Tibial nerve (tissue), 4 donors: ENCODE measurements around the gene PNRC1. TPM values are rescaled to one million over a fixed set of nuclear protein-coding genes. Genes with fewer than 3 reads are reported as not detected.
A peak's percentile ranks its signal among the peaks of the same experiment; 100 is the strongest.

ENCODE experiments used
- DNase-seq, 2 donors: peaks; one replicate each; pipeline ENCODE4 v3.0.0-alpha.2; 2019; ENCODE audit warnings: low spot score in 2 of 2
- H3K27ac ChIP-seq, 4 donors: fragments of 200-600 bp; sonication (generic) in 3 of 4; one replicate each; pipeline ENCODE4 v1.5.1; 2017 to 2019; ENCODE audit warnings: mild to moderate bottlenecking in 1 of 4
- H3K27me3 ChIP-seq, 2 donors: fragments of 200-600 bp; sonication (generic) in 1 of 2; one replicate each; pipeline versions ENCODE4 v1.5.1 to v1.6.0; 2017 to 2019
- H3K36me3 ChIP-seq, 3 donors: fragments of 200-600 bp; sonication (generic); one replicate each; pipeline ENCODE4 v1.5.1; 2018 to 2019
- H3K4me1 ChIP-seq, 4 donors: fragments of 200-600 bp; sonication (generic) in 3 of 4; one replicate each; pipeline ENCODE4 v1.5.1; 2017 to 2019
- H3K4me3 ChIP-seq, 4 donors: fragments of 200-600 bp; sonication (generic) in 3 of 4; one replicate each; pipeline ENCODE4 v1.5.1; 2017 to 2019; ENCODE audit warnings: mild to moderate bottlenecking in 1 of 4, moderate library complexity in 1 of 4
- H3K9me3 ChIP-seq, 4 donors: fragments of 200-600 bp; sonication (generic) in 3 of 4; one replicate each; pipeline ENCODE4 v1.5.1; 2017 to 2019
- CTCF ChIP-seq, 5 experiments: fragments of 200-600 bp in 3 of 5; fragments of 450-650 bp in 2 of 5; sonication (generic) in 3 of 5; IDR thresholded peaks; one replicate each; pipeline ENCODE4 v1.5.1; 2016 to 2019; ENCODE audit warnings: antibody characterized with exemption in 5 of 5, mild to moderate bottlenecking in 3 of 5, moderate library complexity in 2 of 5
- EP300 ChIP-seq, 2 donors: sonication (generic); formaldehyde crosslinking; IDR thresholded peaks; one replicate each; pipeline ENCODE4 v1.6.1; 2017; ENCODE audit warnings: antibody characterized with exemption in 2 of 2, mild to moderate bottlenecking in 1 of 2
- POLR2A ChIP-seq, 2 donors: fragments of 450-650 bp; IDR thresholded peaks; one replicate each; pipeline ENCODE4 v1.6.1; 2017; ENCODE audit warnings: antibody characterized with exemption in 2 of 2, mild to moderate bottlenecking in 2 of 2, moderate library complexity in 2 of 2
- WGBS, 2 donors: methylation state at CpG; one replicate each; pipeline ENCODE4 v1.1.5; 2018; 5-methylcytosine and 5-hydroxymethylcytosine counted together
- total RNA-seq, 4 donors: library from RNA; depleted of rRNA; stranded (reverse); fragments of >200 nt; gene quantifications; one replicate each; pipeline ENCODE4 v1.1.0, GENCODE V29; 2016

The PNRC1 gene
- total RNA-seq, 4 donors from 2014 or later = 220 to 264 (median 247) TPM

GRCh38 chr6:89098461-89098860 lies 17.9 kb downstream of the PNRC1 start:
- no peak overlapping the region for H3K4me3 ChIP-seq
- TF ChIP-seq EP300 (IDR thresholded peaks at IDR 0.05) (peak in 1 of 2 donors; percentile 33), POLR2A (IDR thresholded peaks at IDR 0.05) (no peak)
- H3K9me3 ChIP-seq = no peaks in the 10 kb centered on the region
- no peak overlapping the region for H3K27ac ChIP-seq
- no peaks in the 10 kb centered on the region for H3K36me3 ChIP-seq
- peaks cover 0 to 12% (median 0%) of the 10 kb centered on the region in 4 donors for H3K4me1 ChIP-seq
- no peak for DNase-seq
- no peaks in the 10 kb centered on the region for H3K27me3 ChIP-seq
- 85 to 86% methylated on average over 8 of the region's 8 CpGs for whole genome bisulfite sequencing, 2 donors

- TF ChIP-seq CTCF (IDR thresholded peaks at IDR 0.05) (no peak), POLR2A (IDR thresholded peaks at IDR 0.05) (no peak), EP300 (IDR thresholded peaks at IDR 0.05) (peak in 1 of 2 donors; percentile 42)
- WGBS, 2 donors = 56 to 68% methylated on average over 2 of the region's 2 CpGs
- Histone ChIP-seq H3K9me3 (no peaks in the 10 kb centered on the region), H3K27ac (peak overlapping the region in 1 of 4 donors; percentile 50), H3K36me3 (peaks cover 0 to 5% (median 0%) of the 10 kb centered on the region in 3 donors), H3K27me3 (no peaks in the 10 kb centered on the region), H3K4me3 (no peak overlapping the region), H3K4me1 (peaks cover 0 to 12% (median 0%) of the 10 kb centered on the region in 4 donors)
- no peak for DNase-seq
Measured at GRCh38 chr6:89100114-89100513, 19.6 kb downstream of the PNRC1 start.

- Histone ChIP-seq H3K9me3 (no peaks in the 10 kb centered on the region), H3K27ac (no peak overlapping the region), H3K4me1 (no peaks in the 10 kb centered on the region), H3K27me3 (no peaks in the 10 kb centered on the region), H3K4me3 (no peak overlapping the region), H3K36me3 (peaks cover 0 to 5% (median 0%) of the 10 kb centered on the region in 3 donors)
- TF ChIP-seq POLR2A (IDR thresholded peaks at IDR 0.05) = no peak
- no peak for TF ChIP-seq EP300 (IDR thresholded peaks at IDR 0.05)
- no peak for TF ChIP-seq CTCF (IDR thresholded peaks at IDR 0.05)
- 89 to 90% methylated on average over 3 of the region's 3 CpGs for WGBS, 2 donors
- no peak for DNase-seq
Measured at GRCh38 chr6:89110284-89110683, 29.7 kb downstream of the PNRC1 start.

- WGBS, 2 donors = 88 to 90% methylated on average over 9 of the region's 9 CpGs
- H3K4me3 ChIP-seq = no peak overlapping the region
Measured at GRCh38 chr6:89111933-89112332, 31.4 kb downstream of the PNRC1 start.

GRCh38 chr6:89116702-89117101 lies 36.2 kb downstream of the PNRC1 start:
- Histone ChIP-seq H3K27ac (no peak overlapping the region), H3K27me3 (no peaks in the 10 kb centered on the region), H3K4me1 (peaks cover 0 to 15% (median 7%) of the 10 kb centered on the region in 4 donors), H3K9me3 (no peaks in the 10 kb centered on the region), H3K4me3 (peak overlapping the region in 3 of 4 donors; percentile 61 to 75 (median 66)), H3K36me3 (peaks cover 0 to 5% (median 0%) of the 10 kb centered on the region in 3 donors)
- TF ChIP-seq CTCF (IDR thresholded peaks at IDR 0.05) (no peak), EP300 (IDR thresholded peaks at IDR 0.05) (no peak), POLR2A (IDR thresholded peaks at IDR 0.05) (no peak)
- 68 to 83% methylated on average over 6 of the region's 6 CpGs for WGBS, 2 donors
- DNase-seq = no peak

More at GRCh38 chr6:89111933-89112332, 31.4 kb downstream of the PNRC1 start:
- Histone ChIP-seq H3K36me3 (peaks cover 0 to 5% (median 0%) of the 10 kb centered on the region in 3 donors), H3K9me3 (no peaks in the 10 kb centered on the region), H3K27ac (no peak overlapping the region), H3K4me1 (peaks cover 0 to 5% (median 3%) of the 10 kb centered on the region in 4 donors), H3K27me3 (no peaks in the 10 kb centered on the region)
- DNase-seq = no peak
- TF ChIP-seq CTCF (IDR thresholded peaks at IDR 0.05) (no peak), EP300 (IDR thresholded peaks at IDR 0.05) (no peak), POLR2A (IDR thresholded peaks at IDR 0.05) (no peak)
